ENCODE data around the gene CLSTN2.

Gene CLSTN2

GRCh38 chr3:139935016-139935865, at the start of gene CLSTN2:
Gene CLSTN2, plus strand, starts transcription at chr3:139935185.
- TF ChIP-seq SP3 (tag by site-specific recombination; IDR thresholded peaks at IDR 0.05) = peak; percentile 46
- TF ChIP-seq ZNF341 (tag by site-specific recombination; IDR thresholded peaks at IDR 0.05; ENCODE audit: low read depth) = peak; percentile 84
- TF ChIP-seq ZNF561 (tag by site-specific recombination; IDR thresholded peaks at IDR 0.05; ENCODE audit: borderline replicate concordance) = peak; percentile 89; the same call in 1 of the 2 replicates
- no peak for TF ChIP-seq ZNF549 (tag by site-specific recombination; IDR thresholded peaks at IDR 0.05)
- peak; percentile 68; the same call in 1 of the 2 replicates for TF ChIP-seq PBX3 (CRISPR knock-in tag; IDR thresholded peaks at IDR 0.05)
- peak; percentile 16; the same call in 1 of the 2 replicates for TF ChIP-seq ZNF777 (tag by site-specific recombination; IDR thresholded peaks at IDR 0.05; ENCODE audit: borderline replicate concordance)
- TF ChIP-seq ZNF629 (tag by site-specific recombination; IDR thresholded peaks at IDR 0.05) = peak; percentile 34; the same call in 1 of the 2 replicates
- peak; percentile 85; the same call in 1 of the 2 replicates for TF ChIP-seq ZBTB6 (tag by site-specific recombination; IDR thresholded peaks at IDR 0.05)
- peak; percentile 90; the same call in 1 of the 2 replicates for TF ChIP-seq ZNF610 (tag by site-specific recombination; IDR thresholded peaks at IDR 0.05; ENCODE audit: borderline replicate concordance)
- TF ChIP-seq ZNF335 (tag by site-specific recombination; conservative IDR thresholded peaks at IDR 0.05) = 0 out of 2 replicates have a peak, but pooled peaks have one; percentile 10
- 0 out of 2 replicates have a peak, but pooled peaks have one; percentile 27 for TF ChIP-seq ZNF660 (tag by site-specific recombination; IDR thresholded peaks at IDR 0.05)
- no peak for TF ChIP-seq ZNF624 (tag by site-specific recombination; IDR thresholded peaks at IDR 0.05)
- peak; percentile 72; the same call in 1 of the 2 replicates for TF ChIP-seq ZFHX2 (tag by site-specific recombination; conservative IDR thresholded peaks at IDR 0.05)
- 0 out of 2 replicates have a peak, but pooled peaks have one; percentile 44 for TF ChIP-seq ZBTB44 (tag by site-specific recombination; IDR thresholded peaks at IDR 0.05)
- TF ChIP-seq ZBTB26 (tag by site-specific recombination; optimal IDR thresholded peaks at IDR 0.05) = peak; percentile 56
- 0 out of 2 replicates have a peak, but pooled peaks have one; percentile 20 for TF ChIP-seq PATZ1 (tag by site-specific recombination; IDR thresholded peaks at IDR 0.05)
- peak; percentile 52; the same call in 1 of the 2 replicates for TF ChIP-seq CTCF (tag by site-specific recombination; IDR thresholded peaks at IDR 0.05)
- TF ChIP-seq GLI4 (tag by site-specific recombination; IDR thresholded peaks at IDR 0.05) = no peak
- TF ChIP-seq EGR2 (tag by site-specific recombination; IDR thresholded peaks at IDR 0.05; ENCODE audit: low read depth) = peak; percentile 51
- no peak for TF ChIP-seq GLIS2 (tag by site-specific recombination; IDR thresholded peaks at IDR 0.05)
- CTCF ChIA-PET = interaction anchor here (0.6 to 1.5 kb wide), 14 partner anchors 25 to 1257 kb away, joined by 3 to 5 read pairs (median 3); no protein-coding TSS in a partner anchor
- H3K4me3 ChIP-seq (ENCODE audit: low read depth, low read length) = peak within 1 kb of the TSS; percentile 63
- POLR2A ChIA-PET = interaction anchor here (0.7 to 0.9 kb wide), 3 partner anchors 118 to 250 kb away, joined by 3 to 4 read pairs (median 4); no protein-coding TSS in a partner anchor
- H3K27ac ChIP-seq (ENCODE audit: extremely low read depth, low read depth, low read length) = peak within 1 kb of the TSS; percentile 9; the same call in 1 of the 2 replicates
- H3K36me3 ChIP-seq (ENCODE audit: control insufficient read depth in 2 of 2, insufficient read depth in 1 of 2, low read length in 2 of 2) = no peaks in the 10 kb centered on the region
- no peaks in the 10 kb centered on the region for H3K4me1 ChIP-seq (ENCODE audit: control insufficient read depth, insufficient read depth, low read length)
- no peaks in the 10 kb centered on the region for H3K9me3 ChIP-seq (ENCODE audit: control insufficient read depth, insufficient read depth, low read depth, low read length)

All from HEK293 (cell line).